Fibroblast of skin of abdomen (primary cell): ENCODE results near the gene PPP1R16B.
"Not testable (repeated sequence)": the region's sequence is repeated elsewhere in the genome, so short reads cannot be mapped to it uniquely, and the experiment has no call there.

ENCODE experiments used
- DNase-seq: peaks from one replicate; pipeline ENCODE4 v3.0.0-alpha.2; 2013

The PPP1R16B gene

DNA sequence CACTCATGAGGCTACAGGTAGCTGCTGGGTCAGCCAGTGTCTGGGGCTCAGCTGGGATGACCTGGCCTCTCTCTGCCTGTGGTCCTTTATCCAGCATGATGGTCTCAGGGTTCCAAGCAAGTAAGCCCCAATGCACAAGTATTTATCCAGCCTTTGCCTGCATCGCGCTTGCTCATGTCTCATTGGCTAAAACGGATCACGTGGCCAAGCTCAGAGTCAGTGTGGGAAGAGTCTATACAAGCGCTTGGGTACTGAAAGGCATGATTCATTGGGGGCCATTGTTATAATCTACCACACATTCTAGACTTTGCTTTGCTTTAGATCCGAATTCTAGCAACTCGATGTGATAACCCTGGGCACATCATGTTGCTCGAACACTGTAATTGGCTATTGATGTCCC lies 48.3 kb downstream of the PPP1R16B start:
- no peak for DNase-seq

DNA sequence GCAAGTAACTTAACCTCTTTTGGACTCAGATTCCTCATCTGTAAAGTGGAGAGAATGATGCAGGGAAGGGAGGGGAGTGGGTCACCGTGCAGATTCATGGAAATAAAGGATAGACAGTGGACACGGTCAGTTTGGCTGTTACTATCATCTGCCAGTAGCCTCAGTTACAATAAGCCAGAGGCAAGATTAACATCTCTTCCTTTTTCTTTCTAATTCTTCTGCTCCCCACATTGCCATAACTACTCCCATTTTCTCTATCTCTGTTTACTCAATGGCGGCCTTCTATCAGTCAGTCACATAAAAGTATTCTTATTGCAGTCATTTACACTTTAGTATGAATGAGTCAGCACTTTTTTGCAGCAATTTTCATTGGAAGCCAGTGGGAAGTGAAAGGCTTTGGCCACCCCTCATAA lies 49.2 kb downstream of the PPP1R16B start:
- DNase-seq, result no peak

DNA sequence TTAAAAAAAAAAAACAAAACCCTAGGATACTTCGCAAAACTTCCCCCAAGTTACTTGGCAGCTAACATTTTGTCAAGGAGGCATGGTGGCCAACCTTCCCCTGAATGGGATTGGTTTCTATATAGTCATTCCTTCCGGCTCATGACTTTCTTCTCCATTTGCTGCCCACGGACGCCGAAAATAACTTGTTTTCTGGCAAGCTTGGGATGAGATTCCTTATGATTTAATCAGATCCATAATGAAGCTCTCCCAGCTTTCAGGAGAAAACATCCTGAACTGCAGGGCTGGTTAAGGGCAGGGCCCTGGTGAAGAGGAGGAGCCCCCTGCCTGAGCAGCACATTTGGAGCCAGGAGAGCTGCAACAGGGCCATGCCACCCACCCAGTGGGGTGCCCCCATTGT lies 49.9 kb downstream of the PPP1R16B start:
- peak; percentile 12 for DNase-seq

DNA sequence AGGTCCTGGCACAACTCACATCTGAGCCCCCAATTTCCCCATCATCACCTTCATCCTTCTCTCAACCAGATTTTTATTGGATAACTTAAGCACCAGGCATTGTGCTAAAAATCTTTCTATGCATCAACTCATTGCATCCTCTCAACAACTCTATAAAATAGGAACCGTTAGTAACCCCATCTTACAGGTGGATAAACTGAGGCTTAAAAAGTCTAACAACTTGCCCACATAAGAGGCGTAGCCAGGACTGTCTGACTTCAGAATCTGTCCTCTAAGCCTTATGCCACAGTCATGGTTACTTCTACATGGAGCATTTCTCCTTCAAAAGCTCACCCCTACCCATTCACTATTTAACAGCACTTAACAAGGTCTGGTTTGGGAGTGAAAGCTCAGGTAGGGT lies 51.1 kb downstream of the PPP1R16B start:
- no peak for DNase-seq

DNA sequence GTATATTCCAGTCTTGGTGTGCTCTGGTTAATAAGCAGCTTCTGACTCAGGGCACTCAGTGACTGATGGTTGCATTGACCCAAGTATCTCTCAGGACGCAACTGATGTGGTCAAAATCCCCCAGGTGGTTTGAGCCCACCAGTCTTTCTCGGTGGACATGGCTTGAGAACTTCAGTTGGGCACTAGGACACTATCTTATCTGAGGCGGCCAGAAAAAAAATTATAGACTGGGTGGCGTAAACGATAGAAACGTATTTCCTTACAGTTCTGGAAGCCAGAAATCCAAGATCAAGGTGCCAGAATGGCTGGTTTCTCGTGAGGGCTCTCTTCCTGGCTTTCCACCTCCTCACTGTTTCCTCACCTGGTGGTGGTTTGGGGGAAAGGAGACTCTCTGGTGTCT lies 52.2 kb downstream of the PPP1R16B start:
- no peak for DNase-seq

DNA sequence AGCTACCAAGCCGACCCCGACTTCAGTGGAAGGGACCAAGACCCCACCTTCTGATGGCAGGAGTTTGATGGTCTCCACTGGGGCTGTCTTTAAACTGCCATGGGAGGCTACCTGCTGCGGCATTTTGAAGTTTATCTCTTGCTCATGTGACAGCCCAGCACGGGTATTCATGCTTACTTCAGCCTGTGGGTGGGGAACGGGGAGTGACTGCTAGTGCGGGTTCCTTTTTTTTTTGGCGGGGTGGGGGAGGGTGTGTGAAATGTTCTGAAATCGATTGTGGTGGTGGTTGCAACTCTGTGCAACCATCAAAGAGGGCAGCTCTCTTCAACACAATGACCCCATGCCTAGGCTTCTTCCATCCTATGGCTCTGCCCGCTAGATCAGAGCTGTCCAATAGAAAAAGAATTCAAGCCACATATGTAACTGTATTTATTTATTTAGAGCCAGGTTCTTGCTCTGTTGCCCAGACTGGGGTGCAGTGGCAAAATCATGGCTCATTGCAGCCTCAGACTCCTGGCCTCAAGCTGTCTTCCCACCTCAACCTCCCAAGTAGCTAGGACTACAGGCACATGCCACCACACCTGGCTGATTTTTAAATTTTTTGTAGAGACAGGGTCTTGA lies 53.7 kb downstream of the PPP1R16B start:
- no peak for DNase-seq

DNA sequence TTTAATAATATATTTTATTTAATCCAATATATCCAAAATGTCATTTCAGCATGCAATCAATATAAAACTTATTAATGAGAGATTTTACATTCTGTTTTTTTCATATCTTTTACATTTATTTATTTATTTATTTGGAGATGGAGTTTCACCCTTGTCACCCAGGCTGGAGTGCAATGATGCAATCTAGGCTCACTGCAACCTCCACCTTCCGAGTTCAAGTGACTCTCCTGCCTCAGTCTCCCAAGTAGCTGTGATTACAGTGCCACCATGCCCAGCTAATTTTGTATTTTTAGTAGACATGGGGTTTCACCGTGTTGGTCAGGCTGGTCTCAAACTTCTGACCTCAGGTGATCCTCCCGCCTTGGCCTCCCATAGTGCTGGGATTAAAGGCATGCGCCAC lies 54.4 kb downstream of the PPP1R16B start:
- not testable (repeated sequence) for DNase-seq

DNA sequence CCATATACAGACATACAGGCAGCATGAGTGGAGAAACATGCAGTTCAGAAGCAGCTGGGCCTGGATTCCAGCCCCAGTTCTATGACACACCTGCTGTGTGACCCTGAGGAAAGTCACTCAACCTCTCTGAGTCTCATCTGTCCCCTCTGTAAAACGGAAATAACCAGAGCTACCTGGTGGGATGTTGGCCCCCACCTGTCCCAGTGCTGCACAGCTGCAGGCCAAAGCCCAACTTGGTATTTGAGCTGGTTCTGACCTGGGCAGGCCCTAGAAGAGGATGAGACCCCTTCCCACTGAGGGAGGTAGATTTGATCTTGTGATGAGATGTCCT lies 55.5 kb downstream of the PPP1R16B start:
- DNase-seq, result no peak

DNA sequence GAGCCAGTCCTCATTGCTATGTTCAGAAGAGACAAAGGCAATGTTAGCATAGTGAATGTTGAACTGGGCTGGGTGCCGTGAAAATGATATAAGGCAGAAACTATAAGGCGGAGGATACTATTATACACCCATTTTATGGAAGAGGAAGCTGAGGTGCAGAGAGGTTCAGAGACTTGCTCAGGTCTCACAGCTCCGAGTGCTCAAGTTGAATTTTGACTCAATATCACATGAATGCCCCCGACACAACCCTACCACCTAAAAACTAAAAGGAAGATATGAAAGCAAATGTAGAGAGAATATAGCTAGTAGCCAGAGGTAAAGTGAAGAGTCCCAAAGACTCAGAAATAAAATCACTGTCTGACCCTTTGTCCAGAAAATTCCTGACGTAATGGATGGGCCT lies 56.7 kb downstream of the PPP1R16B start:
- DNase-seq, result no peak

DNA sequence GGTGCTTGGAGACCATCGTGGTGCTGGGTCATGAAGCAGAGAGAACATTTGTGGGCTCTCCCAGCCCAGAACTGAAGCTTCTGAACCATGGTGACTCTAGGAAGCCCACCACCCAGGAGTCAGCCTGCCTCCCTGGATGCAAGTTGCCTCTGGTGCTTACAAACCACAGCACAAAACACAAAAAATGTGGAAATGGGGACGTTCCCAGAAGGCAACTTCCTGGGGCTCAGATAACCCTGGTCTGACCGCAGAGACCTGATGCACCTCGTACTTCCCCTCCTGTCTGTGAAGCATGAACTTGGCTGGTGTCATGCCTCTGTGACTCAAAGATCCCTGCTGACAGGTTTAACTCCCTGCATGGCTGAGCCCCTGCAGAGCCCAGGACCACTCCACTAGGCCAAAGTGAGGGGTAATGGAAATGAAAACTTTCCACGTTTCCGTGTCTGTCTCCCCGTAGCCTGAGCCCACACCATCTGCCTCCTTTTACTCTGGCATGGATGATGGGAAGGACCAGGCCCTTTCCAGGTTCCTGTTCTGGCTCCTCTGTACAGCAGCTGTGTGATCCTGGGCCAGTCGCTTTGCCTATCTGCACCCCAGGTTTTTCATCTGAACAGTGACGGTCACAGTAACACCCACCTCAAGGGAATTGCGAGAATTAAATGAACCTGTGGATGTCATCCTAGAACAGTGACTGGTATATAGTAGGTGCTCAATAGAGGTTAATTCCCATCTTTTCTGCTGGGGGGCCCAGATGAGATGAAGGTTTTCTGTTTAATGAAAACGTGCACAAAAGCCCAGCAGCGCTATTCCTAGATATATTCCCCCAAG lies 57.7 kb downstream of the PPP1R16B start:
- DNase-seq, result no peak

DNA sequence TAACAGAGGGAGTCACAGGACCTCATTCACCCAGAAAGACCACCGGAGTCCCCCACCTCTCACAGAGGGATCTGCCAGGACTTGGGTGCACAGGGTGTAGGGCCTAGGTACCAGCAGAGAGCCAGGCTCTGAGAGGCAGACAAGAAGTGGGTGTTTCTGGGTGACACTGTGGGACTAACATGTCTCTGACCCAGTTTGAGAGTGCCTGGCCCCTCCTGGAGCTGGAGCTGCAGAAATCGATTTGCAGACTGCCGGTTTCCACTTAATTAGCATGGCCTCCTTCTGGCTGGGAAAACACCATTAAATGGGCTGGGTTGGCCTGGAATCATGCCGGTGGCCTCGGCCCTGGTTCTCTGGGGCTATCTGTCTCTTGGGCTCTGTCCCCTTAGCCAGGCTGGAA lies 59.2 kb downstream of the PPP1R16B start:
- no peak for DNase-seq

DNA sequence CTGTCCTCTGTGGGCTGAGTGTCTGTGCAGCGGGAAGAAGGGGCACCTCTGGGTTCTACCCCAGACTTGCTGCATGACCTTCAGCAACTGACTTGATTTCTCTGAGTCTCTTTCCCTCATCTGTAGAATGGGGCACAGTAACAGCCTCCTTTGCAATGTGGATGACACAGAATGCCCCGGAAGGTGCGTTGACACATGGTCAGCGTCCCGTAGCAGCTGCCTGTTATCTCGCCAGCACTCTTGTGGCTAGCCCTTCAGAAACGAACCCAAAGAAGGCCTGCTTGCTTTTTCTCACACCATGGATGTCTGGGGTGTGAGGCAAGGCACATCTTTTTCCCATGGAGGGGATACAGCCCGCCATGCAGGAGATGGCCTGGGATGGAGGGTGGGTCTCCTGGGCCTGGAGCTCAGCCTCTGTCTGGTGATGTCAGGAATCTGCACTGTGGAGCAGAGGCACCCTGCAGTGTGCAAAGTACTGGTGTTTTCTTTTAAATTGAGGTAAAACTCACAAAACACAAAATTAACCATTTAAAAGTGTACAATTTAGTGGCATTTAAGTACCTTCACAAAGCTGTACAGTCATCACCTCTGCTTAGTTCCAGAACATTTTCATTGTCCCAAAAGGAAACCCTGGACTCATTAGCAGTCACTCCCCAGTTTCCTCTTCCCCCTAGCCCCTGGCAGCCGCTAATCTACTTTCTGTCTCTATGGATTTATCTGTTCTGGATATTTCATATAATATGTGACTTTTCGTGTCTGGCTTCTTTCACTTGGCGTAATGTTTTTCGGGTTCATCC lies 61.0 kb downstream of the PPP1R16B start:
- no peak for DNase-seq

DNA sequence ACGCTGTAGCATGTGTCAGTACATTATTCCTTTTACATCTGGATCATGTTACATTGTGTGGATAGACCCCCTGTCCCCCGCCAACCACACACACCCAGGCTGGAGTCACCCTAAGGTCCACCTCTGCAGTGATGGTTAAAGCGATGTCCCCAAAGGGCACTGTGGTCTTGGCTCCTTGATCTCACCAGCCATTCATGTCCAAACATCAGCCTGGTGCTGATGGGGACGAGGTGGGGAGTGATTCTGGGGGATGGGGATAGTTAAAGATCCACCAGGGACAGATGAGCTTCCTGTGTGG lies 61.5 kb downstream of the PPP1R16B start:
- DNase-seq, result no peak

DNA sequence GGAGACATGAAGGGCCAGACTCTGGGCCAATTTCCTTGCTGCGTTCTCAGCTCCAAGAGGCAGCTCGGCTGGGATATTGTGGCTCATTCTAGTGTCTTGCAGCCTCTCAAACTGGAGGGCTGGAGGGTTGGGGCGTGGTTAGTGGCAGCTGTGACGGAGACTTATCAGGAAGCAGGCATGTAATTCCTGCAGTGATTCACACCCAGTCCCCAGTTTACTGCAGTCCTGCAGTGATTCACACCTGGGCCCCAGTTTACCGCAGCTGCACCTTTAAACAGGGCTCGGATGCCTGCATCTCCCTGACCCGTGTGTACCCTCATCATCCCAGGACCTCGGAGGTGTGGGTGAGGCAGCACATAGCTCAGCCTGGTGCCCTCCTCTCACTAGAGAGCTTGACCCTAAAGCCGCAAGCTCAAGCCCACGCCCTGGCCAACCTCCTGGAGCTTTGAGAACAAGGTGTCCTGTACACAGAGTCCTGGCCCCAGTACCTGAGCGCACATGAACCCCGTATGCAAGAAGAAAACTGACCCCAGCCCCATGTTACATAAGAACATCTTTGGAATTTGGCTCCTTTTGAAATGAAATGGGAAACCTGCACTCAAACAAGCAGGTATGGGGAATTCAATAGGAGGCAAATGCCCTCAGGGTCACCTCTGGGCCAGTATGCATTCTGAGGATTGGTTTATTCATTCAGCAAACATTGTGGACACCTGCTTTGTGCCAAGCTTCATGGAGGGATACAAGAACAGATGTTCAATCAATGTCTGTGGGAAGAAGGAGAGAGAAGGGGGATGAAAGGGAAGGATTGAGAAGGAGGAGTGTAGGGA lies 65.4 kb downstream of the PPP1R16B start:
- DNase-seq, result no peak

DNA sequence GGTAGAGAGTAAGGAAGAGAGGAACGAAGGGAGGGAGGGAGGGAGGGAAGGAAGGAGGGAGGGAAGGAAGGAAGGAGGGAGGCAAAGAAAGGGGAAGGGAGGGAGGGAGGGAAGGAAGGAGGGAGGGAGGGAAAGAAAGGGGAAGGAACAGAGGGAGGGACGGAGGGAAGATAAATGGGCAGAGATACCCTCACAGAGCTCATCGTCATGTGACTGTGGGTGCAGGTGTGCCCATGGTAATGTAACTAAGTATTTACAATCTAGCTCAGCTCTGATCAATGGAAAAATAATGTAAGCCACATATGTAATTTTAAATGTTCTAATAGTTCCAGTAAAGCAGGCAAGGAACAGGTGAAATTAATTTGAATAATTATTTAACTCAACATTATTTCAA lies 66.1 kb downstream of the PPP1R16B start:
- DNase-seq, result no peak

DNA sequence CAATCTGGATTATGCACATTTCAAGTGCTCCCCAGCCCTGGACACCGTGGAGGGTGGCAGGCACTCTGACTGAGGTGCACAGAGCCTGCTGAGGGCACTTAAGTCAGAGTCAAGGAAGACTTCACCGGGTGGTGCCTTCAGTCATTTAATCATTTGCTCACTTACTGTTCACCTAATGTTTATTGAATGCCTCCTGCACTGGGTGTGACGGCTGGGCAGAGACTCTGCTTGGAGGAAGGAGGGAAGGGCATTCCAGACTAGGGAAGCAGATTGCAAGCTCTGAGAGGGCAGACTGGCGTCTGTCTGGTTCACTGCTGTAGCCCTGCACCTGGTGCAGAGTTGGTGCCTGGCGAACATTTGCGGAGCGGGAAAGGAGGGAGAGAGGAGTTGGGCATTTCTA lies 66.5 kb downstream of the PPP1R16B start:
- no peak for DNase-seq

DNA sequence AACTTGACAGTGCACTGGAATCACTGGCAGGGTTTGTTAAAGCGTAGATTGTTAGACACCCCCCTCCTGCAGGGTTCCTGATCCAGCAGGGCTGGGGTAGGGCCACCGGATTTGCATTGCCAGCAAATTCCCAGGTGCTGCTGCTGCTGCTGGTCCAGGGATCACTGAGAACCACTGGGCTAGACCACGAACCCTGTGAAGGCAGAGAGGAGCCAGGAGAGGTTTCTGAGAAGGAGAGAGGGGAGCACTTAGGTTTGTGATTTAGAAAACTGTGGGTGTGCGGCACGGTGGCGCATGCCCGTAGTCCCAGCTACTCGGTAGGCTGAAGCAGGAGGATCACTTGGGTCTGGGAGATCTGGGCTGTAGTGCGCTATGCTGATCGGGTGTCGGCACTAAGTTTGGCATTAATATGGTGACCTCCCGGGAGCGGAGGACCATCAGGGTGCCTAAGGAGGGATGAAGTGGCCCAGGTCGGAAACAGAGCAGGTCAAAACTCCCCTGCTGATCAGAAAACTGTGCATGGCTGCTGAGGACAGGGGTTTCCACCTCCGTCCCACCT lies 67.1 kb downstream of the PPP1R16B start:
- no peak for DNase-seq

DNA sequence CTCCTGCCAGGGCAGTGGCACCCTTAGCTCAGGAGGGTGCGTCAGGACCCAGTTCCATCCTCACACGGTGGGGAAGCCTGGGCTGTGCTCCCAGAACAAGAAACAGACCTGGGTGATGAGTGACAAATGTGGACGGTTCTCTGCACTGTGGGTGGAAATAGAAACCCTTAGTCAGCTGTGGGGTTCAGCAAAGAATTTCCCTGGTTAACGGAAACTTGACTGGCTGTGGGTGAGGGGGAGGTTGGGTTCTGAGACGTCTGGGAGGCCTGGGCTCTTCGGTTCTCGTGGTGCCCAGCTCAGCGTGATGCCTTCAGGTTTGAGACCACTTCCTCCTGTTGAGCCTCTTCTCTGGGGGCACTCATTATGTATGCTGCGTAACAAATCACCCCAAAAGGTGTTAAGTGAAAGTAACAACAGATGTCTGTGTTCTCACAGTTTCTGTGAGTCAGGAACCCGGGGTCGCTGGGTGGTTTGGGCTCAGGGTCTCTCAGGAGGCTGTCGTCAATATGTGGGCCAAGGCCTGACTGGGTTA lies 67.6 kb downstream of the PPP1R16B start:
- DNase-seq, result no peak

DNA sequence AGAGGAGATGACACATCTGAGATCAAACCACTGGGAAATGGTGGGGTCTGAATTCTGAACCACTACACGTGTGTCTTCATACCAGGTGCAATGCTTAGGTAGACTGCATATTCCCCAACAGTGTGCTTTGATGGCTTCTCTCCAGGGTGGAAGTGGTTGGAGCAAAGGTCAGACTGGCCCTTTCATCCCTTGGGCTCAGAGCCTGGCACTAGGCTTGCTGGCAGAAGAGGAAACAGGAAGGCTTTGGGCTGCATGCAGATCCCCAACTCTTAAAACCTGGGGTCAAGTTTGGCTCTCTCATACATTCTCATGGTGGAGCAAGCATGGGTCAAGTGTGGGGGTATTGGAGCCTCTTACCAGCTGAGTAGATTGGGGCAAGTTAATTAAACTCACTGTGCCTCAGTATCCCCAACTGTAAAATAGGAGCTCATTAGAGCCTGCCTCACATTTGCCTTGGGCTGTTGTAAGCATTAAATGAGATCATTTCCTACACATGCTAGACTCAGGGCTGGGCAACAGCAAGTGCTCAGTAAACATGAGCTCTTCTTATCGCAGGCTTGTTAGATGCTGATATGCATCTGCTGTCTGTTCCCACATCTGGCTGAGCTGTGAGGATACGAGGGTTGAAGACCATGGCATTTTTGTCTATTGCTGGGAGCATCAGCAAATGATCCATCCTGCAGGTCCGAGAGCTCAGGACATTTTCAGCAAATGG lies 69.1 kb downstream of the PPP1R16B start:
- no peak for DNase-seq

DNA sequence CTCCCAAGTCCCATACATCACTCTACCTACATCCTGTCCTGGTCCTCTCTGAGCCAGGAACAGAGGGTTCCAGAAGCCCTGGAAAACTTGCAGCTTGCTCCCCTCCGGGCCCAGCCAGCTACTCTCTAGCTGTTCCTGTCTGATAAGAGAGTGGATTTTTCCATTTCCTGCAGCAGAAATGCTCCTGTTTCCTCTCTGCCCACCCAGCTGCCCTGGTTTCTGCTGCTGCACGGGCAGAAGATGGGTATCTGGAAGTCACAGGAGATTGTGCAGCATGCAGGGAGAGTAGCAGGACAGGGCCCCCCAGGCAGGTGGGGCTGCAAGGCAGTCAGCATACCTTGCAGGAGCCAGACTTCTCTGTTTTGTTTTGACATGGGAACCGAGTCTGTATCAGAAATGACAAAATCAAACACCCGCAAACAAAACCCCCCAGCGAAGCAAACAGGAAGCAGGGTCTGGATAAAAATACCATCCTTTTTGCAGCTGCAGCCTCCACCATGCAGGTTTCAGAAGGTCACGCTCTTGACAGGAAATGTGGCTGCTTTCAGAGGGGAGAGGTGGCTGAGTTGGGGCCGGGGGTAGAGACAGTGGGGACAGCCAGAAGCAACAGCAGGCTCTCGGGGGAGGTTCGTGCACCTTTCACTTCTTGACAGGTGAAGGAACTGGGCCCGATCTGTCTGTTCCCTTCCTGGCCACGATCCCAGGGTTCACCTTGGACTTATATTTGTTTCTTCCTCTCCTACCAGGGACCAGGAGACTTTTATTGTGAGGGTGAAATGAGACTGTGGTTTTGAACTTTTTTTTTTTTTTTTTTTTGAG lies 69.9 kb downstream of the PPP1R16B start:
- no peak for DNase-seq

DNA sequence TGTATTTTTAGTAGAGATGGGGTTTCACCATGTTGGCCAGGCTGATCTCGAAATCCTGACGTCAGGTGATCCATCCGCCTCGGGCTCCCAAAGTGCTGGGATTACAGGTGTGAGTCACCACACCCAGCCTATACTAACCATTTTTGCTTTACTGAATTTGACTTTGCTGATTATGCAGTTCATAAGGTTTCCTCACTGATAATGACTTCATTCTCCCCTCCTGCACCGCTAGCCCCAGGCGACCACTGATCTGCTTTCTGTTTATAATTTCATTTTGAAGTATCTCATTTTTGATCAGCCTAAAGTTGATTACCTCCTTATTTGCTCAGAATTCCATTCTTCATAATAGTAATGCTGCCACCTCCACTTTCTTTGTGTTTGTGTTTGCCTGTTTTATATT lies 72.0 kb downstream of the PPP1R16B start:
- no peak for DNase-seq
